ENCODE results near the gene DPP6. TPM values are rescaled to one million over a fixed set of nuclear protein-coding genes. Genes with fewer than 3 reads are reported as not detected.

DPP6 gene
- total and polyA plus RNA-seq, 7 donors = 0.18 to 1.8 (median 0.57) TPM

GRCh38 chr7:154827007-154827406, 774.8 kb downstream of the DPP6 start:
- no peak for ATAC-seq
- intact Hi-C loops (cut with DNase I) = no loop called here
- no peaks in the 10 kb centered on the region for H3K9me3 ChIP-seq

GRCh38 chr7:154832557-154833138, 780.5 kb downstream of the DPP6 start:
- Histone ChIP-seq H3K36me3 (ENCODE audit: insufficient read depth in 1 of 2, low read depth in 1 of 2) (no peaks in the 10 kb centered on the region), H3K4me3 (no peak overlapping the region), H3K27ac (no peak overlapping the region), H3K9me3 (no peaks in the 10 kb centered on the region), H3K4me1 (no peaks in the 10 kb centered on the region), H3K27me3 (ENCODE audit: insufficient read depth in 3 of 3, low read length in 2 of 3) (peaks cover 0 to 3% (median 3%) of the 10 kb centered on the region in 3 donors)
- no peak for TF ChIP-seq CTCF (IDR thresholded peaks at IDR 0.05)
- WGBS, 3 donors = 64 to 71% (median 69%) methylated on average over 12 of the region's 12 CpGs
- intact Hi-C loops (cut with DNase I) = no loop called here
- DNase-seq (no peak), ATAC-seq (no peak)

More at GRCh38 chr7:154827007-154827406, 774.8 kb downstream of the DPP6 start:
- Histone ChIP-seq H3K27ac (no peak overlapping the region), H3K4me3 (no peak overlapping the region), H3K27me3 (ENCODE audit: insufficient read depth in 3 of 3, low read length in 2 of 3) (peaks cover 0 to 3% (median 0%) of the 10 kb centered on the region in 3 donors), H3K36me3 (ENCODE audit: insufficient read depth in 1 of 2, low read depth in 1 of 2) (no peaks in the 10 kb centered on the region), H3K4me1 (no peaks in the 10 kb centered on the region)
- WGBS, 3 donors = 66 to 74% (median 72%) methylated on average over 2 of the region's 2 CpGs
- DNase-seq = no peak
- no peak for TF ChIP-seq CTCF (IDR thresholded peaks at IDR 0.05)

- Histone ChIP-seq H3K27ac (no peak overlapping the region), H3K4me1 (no peaks in the 10 kb centered on the region), H3K36me3 (ENCODE audit: insufficient read depth in 1 of 2, low read depth in 1 of 2) (no peaks in the 10 kb centered on the region), H3K9me3 (no peaks in the 10 kb centered on the region), H3K27me3 (ENCODE audit: insufficient read depth in 3 of 3, low read length in 2 of 3) (peaks cover 0 to 6% (median 3%) of the 10 kb centered on the region in 3 donors), H3K4me3 (no peak overlapping the region)
- no peak for TF ChIP-seq CTCF (IDR thresholded peaks at IDR 0.05)
- ATAC-seq = no peak
- intact Hi-C loops (cut with DNase I) = no loop called here
- 47 to 58% (median 51%) methylated on average over 13 of the region's 13 CpGs for WGBS, 3 donors
- DNase-seq = no peak
Measured at GRCh38 chr7:154836021-154836448, 783.8 kb downstream of the DPP6 start.

GRCh38 chr7:154837087-154837486, 784.9 kb downstream of the DPP6 start:
- Histone ChIP-seq H3K36me3 (ENCODE audit: insufficient read depth in 1 of 2, low read depth in 1 of 2) (no peaks in the 10 kb centered on the region), H3K27me3 (ENCODE audit: insufficient read depth in 3 of 3, low read length in 2 of 3) (peaks cover 0 to 13% (median 4%) of the 10 kb centered on the region in 3 donors), H3K4me3 (no peak overlapping the region), H3K4me1 (no peaks in the 10 kb centered on the region), H3K9me3 (no peaks in the 10 kb centered on the region), H3K27ac (no peak overlapping the region)
- DNase-seq (no peak), ATAC-seq (no peak)
- intact Hi-C loops (cut with DNase I) = no loop called here
- 87 to 95% (median 90%) methylated on average over 8 of the region's 8 CpGs for WGBS, 3 donors
- TF ChIP-seq CTCF (IDR thresholded peaks at IDR 0.05) = no peak

GRCh38 chr7:154837622-154838021, 785.4 kb downstream of the DPP6 start:
- no peak overlapping the region for H3K27ac ChIP-seq
- no peak overlapping the region for H3K4me3 ChIP-seq
- no peaks in the 10 kb centered on the region for H3K36me3 ChIP-seq (ENCODE audit: insufficient read depth in 1 of 2, low read depth in 1 of 2)
- H3K9me3 ChIP-seq = no peaks in the 10 kb centered on the region
- TF ChIP-seq CTCF (IDR thresholded peaks at IDR 0.05) = no peak
- DNase-seq (no peak), ATAC-seq (no peak)
- 78 to 80% (median 80%) methylated on average over 5 of the region's 5 CpGs for WGBS, 3 donors
- H3K4me1 ChIP-seq = no peaks in the 10 kb centered on the region
- peaks cover 0 to 19% (median 4%) of the 10 kb centered on the region in 3 donors for H3K27me3 ChIP-seq (ENCODE audit: insufficient read depth in 3 of 3, low read length in 2 of 3)
- intact Hi-C loops (cut with DNase I) = no loop called here
